Large intestine (tissue), 3 donors: ENCODE data around the gene LIN37. TPM values are rescaled to one million over a fixed set of nuclear protein-coding genes. Genes with fewer than 3 reads are reported as not detected.
A peak's percentile ranks its signal among the peaks of the same experiment; 100 is the strongest.

Source experiments
- DNase-seq, 2 donors: peaks; one replicate each; pipeline versions ENCODE4 v3.0.0 to v3.0.0-alpha.2; 2013
- H3K27ac ChIP-seq: one replicate; pipeline ENCODE4 v1.5.1; 2013; ENCODE audit warnings: low read length
- H3K27me3 ChIP-seq: 2 replicates; pipeline ENCODE4 v1.6.1; 2013; ENCODE audit warnings: low read length; ENCODE audit not compliant: control insufficient read depth, insufficient read depth
- H3K36me3 ChIP-seq: 2 replicates; pipeline ENCODE4 v1.6.1; 2013; ENCODE audit warnings: low read length; ENCODE audit not compliant: control insufficient read depth, insufficient read depth
- H3K4me1 ChIP-seq: one replicate; pipeline ENCODE4 v1.6.1; 2013; ENCODE audit warnings: low read length; ENCODE audit not compliant: control insufficient read depth, insufficient read depth
- H3K4me3 ChIP-seq: one replicate; pipeline ENCODE4 v1.5.1; 2013; ENCODE audit warnings: low read length
- H3K9me3 ChIP-seq: one replicate; pipeline ENCODE4 v1.6.1; 2013; ENCODE audit warnings: mild to moderate bottlenecking, low read depth, low read length, moderate library complexity; ENCODE audit not compliant: control insufficient read depth
- WGBS: methylation state at CpG from one replicate; pipeline ENCODE4 v1.1.5; 2013; ENCODE audit warnings: low lambda C conversion rate; ENCODE audit not compliant: insufficient coverage; 5-methylcytosine and 5-hydroxymethylcytosine counted together
- polyA plus RNA-seq: library from polyadenylated mRNA; unstranded; fragments of 120-200 nt; gene quantifications from one replicate; pipeline ENCODE4 v1.2.1, GENCODE V29; 2013

The LIN37 gene
- polyA plus RNA-seq, 1 donor, result 11.3 TPM

- no peak overlapping the region for H3K4me3 ChIP-seq
- H3K27ac ChIP-seq, result no peak overlapping the region
- peaks cover 67% of the 10 kb centered on the region for H3K36me3 ChIP-seq
- DNase-seq, result no peak
- no peaks in the 10 kb centered on the region for H3K27me3 ChIP-seq
- no peaks in the 10 kb centered on the region for H3K9me3 ChIP-seq
- H3K4me1 ChIP-seq, result peaks cover 10% of the 10 kb centered on the region
- WGBS, result no CpG with 5 or more reads among the region's 22 CpGs
These were observed 11.2 kb upstream of the LIN37 start for GRCh38 chr19:35736913-35737886.

GRCh38 chr19:35738021-35738886 is 10.1 kb upstream of the LIN37 start:
- H3K4me3 ChIP-seq, result no peak overlapping the region
- WGBS, result 100% methylated on average over 5 of the region's 37 CpGs
- H3K36me3 ChIP-seq, result peaks cover 60% of the 10 kb centered on the region
- DNase-seq, result no peak
- H3K27ac ChIP-seq, result no peak overlapping the region
- no peaks in the 10 kb centered on the region for H3K27me3 ChIP-seq
- H3K4me1 ChIP-seq, result peaks cover 10% of the 10 kb centered on the region
- no peaks in the 10 kb centered on the region for H3K9me3 ChIP-seq

- no peaks in the 10 kb centered on the region for H3K27me3 ChIP-seq
- H3K36me3 ChIP-seq, result peaks cover 54% of the 10 kb centered on the region
- H3K9me3 ChIP-seq, result no peaks in the 10 kb centered on the region
- DNase-seq, result no peak
- H3K4me3 ChIP-seq, result no peak overlapping the region
- peaks cover 10% of the 10 kb centered on the region for H3K4me1 ChIP-seq
- WGBS, result no CpG with 5 or more reads among the region's 2 CpGs
- no peak overlapping the region for H3K27ac ChIP-seq
These were observed 9.5 kb upstream of the LIN37 start for GRCh38 chr19:35738887-35739229.

- Histone ChIP-seq H3K27me3 (no peaks in the 10 kb centered on the region), H3K36me3 (peaks cover 47% of the 10 kb centered on the region), H3K27ac (no peak overlapping the region), H3K4me3 (peak overlapping the region; percentile 72), H3K4me1 (peaks cover 15% of the 10 kb centered on the region), H3K9me3 (no peaks in the 10 kb centered on the region)
- no peak for DNase-seq
- WGBS, result no CpG with 5 or more reads among the region's 29 CpGs
These were observed 8.9 kb upstream of the LIN37 start for GRCh38 chr19:35739275-35740107.

- DNase-seq, result no peak
These were observed 8.3 kb upstream of the LIN37 start for GRCh38 chr19:35740108-35740422.

GRCh38 chr19:35740423-35741202 is 7.8 kb upstream of the LIN37 start:
- Histone ChIP-seq H3K4me3 (peak overlapping the region; percentile 72), H3K27ac (peak overlapping the region; percentile 75), H3K36me3 (peaks cover 37% of the 10 kb centered on the region), H3K27me3 (no peaks in the 10 kb centered on the region), H3K9me3 (no peaks in the 10 kb centered on the region), H3K4me1 (peaks cover 17% of the 10 kb centered on the region)
- no CpG with 5 or more reads among the region's 63 CpGs for WGBS
- DNase-seq, result peak; percentile 97

More at GRCh38 chr19:35740108-35740422, 8.3 kb upstream of the LIN37 start:
- no CpG with 5 or more reads among the region's 16 CpGs for WGBS
- Histone ChIP-seq H3K9me3 (no peaks in the 10 kb centered on the region), H3K27ac (no peak overlapping the region), H3K4me1 (peaks cover 17% of the 10 kb centered on the region), H3K27me3 (no peaks in the 10 kb centered on the region), H3K36me3 (peaks cover 42% of the 10 kb centered on the region), H3K4me3 (peak overlapping the region; percentile 72)

GRCh38 chr19:35741203-35741515 is 7.2 kb upstream of the LIN37 start:
- no peak for DNase-seq
- Histone ChIP-seq H3K4me1 (peaks cover 17% of the 10 kb centered on the region), H3K36me3 (peaks cover 32% of the 10 kb centered on the region)

GRCh38 chr19:35742121-35742724 is 6.2 kb upstream of the LIN37 start, which contains the start of gene IGFLR1:
Gene IGFLR1 (minus strand): TSS chr19:35742452. CDS start chr19:35741180, 1,272 bp downstream.
- no peaks in the 10 kb centered on the region for H3K9me3 ChIP-seq
- WGBS, result 100% methylated on average over 1 of the region's 9 CpGs
- no peak within 1 kb of the TSS for H3K27ac ChIP-seq
- H3K36me3 ChIP-seq, result peaks cover 22% of the 10 kb centered on the region
- no peak for DNase-seq
- H3K4me3 ChIP-seq, result no peak within 1 kb of the TSS
- H3K4me1 ChIP-seq, result peaks cover 21% of the 10 kb centered on the region
- no peaks in the 10 kb centered on the region for H3K27me3 ChIP-seq

More at GRCh38 chr19:35741203-35741515, 7.2 kb upstream of the LIN37 start:
- Histone ChIP-seq H3K4me3 (peak overlapping the region; percentile 72), H3K27ac (peak overlapping the region; percentile 75), H3K9me3 (no peaks in the 10 kb centered on the region), H3K27me3 (no peaks in the 10 kb centered on the region)
- no CpG with 5 or more reads among the region's 12 CpGs for WGBS

- no peak for DNase-seq
- H3K27me3 ChIP-seq, result no peaks in the 10 kb centered on the region
- 60% methylated on average over 1 of the region's 19 CpGs for WGBS
- no peaks in the 10 kb centered on the region for H3K9me3 ChIP-seq
- H3K27ac ChIP-seq, result no peak overlapping the region
- H3K4me3 ChIP-seq, result no peak overlapping the region
- H3K4me1 ChIP-seq, result peaks cover 26% of the 10 kb centered on the region
- H3K36me3 ChIP-seq, result peaks cover 7% of the 10 kb centered on the region
These were observed 4.5 kb upstream of the LIN37 start for GRCh38 chr19:35743640-35744429.
